ENCODE results near the gene PAF1. TPM values are rescaled to one million over a fixed set of nuclear protein-coding genes. Genes with fewer than 3 reads are reported as not detected.
A peak's percentile ranks its signal among the peaks of the same experiment; 100 is the strongest.

The PAF1 gene
- total RNA-seq, 1 donor, result 33.2 TPM

DNA sequence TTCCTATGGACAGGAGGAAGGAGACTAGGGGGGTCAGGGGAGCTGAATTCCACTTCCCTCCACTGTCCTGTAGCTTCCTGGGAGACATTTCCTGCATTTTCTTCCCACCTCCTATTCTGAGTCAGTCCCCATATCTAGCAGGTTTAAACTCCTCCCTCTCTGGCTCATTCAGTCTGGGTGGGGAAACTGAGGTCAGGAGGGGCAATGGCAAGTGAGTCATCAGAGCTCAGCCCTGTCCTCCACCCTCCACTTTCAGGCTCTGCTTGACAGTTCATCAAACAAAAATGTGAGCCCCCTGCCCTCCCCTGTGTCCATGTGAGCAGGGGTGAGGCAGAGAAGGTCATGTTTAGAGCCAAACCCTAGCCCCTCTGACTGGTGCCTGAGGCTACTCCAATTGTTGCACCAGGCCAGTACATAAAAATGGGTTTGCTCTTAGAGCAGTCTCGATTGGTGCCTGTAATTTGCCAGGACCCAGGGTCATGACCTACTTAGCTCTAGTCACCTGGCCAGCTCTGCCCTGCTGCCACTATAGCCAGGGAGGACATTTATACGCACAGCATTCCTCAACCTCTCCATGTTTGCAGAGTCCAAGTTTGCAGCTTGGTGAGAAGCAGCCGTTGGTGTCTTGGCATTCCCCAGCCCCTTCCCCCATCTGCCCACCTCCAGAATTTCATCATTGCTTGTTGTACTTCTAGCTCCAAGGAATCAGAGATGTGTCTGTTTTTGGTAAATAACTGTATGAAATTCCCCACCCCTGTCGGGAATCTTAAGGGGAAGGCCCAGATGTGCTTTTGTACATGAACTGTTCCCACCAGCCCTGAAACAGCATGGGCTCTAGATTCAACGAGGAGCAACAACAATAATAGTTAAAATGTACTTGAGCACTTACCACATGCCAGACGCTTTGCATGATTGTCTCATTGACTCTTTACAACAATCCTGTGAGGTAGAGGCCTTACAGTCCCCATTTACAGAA is 27.9 kb downstream of the PAF1 start:
- TF ChIP-seq, protein P1, sequence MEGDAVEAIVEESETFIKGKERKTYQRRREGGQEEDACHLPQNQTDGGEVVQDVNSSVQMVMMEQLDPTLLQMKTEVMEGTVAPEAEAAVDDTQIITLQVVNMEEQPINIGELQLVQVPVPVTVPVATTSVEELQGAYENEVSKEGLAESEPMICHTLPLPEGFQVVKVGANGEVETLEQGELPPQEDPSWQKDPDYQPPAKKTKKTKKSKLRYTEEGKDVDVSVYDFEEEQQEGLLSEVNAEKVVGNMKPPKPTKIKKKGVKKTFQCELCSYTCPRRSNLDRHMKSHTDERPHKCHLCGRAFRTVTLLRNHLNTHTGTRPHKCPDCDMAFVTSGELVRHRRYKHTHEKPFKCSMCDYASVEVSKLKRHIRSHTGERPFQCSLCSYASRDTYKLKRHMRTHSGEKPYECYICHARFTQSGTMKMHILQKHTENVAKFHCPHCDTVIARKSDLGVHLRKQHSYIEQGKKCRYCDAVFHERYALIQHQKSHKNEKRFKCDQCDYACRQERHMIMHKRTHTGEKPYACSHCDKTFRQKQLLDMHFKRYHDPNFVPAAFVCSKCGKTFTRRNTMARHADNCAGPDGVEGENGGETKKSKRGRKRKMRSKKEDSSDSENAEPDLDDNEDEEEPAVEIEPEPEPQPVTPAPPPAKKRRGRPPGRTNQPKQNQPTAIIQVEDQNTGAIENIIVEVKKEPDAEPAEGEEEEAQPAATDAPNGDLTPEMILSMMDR (IDR thresholded peaks at IDR 0.05; ENCODE audit: insufficient read depth, low read depth, low read length), result no peak
- no peak overlapping the region for H3K4me3 ChIP-seq (ENCODE audit: low read depth, low read length)
- DNase-seq (ENCODE audit: low read depth), result peak; percentile 67

DNA sequence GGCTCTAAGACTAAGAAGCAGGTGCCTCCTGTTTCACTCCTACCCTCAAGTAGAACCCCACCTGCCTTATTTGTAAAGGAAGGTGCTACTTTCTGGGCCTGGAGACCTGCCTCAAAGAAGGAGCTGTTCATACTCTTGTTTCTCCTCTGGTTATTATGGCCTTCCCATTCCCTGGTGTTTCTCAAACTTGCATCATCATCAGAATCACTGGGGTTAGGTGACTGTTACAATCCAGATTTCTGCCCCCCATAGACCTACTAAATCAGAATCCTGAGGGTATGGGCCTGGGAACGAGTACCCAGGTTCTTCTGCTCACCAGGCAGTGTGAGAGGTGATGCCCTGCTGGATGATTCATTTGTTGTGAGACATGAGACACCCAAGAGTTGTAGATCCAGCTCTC is 30.3 kb downstream of the PAF1 start:
- H3K4me3 ChIP-seq (ENCODE audit: low read depth, low read length), result no peak overlapping the region
- no peak for DNase-seq (ENCODE audit: low read depth)
- TF ChIP-seq, protein P1 (IDR thresholded peaks at IDR 0.05; ENCODE audit: insufficient read depth, low read depth, low read length), result no peak

GRCh38 chr19:39359026-39359425 is 31.9 kb downstream of the PAF1 start:
- DNase-seq (ENCODE audit: low read depth), result no peak
- TF ChIP-seq, protein P1 (IDR thresholded peaks at IDR 0.05; ENCODE audit: insufficient read depth, low read depth, low read length), result no peak
- no peak overlapping the region for H3K4me3 ChIP-seq (ENCODE audit: low read depth, low read length)

GRCh38 chr19:39356647-39357046 is 34.3 kb downstream of the PAF1 start:
- no peak for DNase-seq (ENCODE audit: low read depth)
- H3K4me3 ChIP-seq (ENCODE audit: low read depth, low read length), result no peak overlapping the region
- TF ChIP-seq, protein P1 (IDR thresholded peaks at IDR 0.05; ENCODE audit: insufficient read depth, low read depth, low read length), result no peak

DNA sequence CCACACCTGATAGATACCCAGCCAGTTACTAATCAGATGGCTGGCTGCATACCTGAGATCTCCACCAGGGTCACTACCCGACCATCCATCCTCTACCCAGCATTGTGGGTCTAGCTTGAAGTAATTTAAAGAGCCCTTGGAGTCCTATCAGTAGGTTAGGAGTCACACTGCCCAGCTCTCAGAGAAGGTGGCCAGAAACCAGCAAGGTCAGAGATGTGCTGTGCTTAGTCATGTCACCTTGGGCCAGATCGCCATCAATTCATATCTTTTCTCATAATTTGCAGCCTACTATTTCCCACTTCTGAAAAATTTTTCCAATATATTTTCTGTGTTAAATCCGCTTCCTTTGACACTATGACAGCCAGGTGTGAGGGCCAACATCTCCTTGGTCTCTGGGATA is 34.8 kb downstream of the PAF1 start:
- TF ChIP-seq, protein P1 (IDR thresholded peaks at IDR 0.05; ENCODE audit: insufficient read depth, low read depth, low read length), result no peak
- no peak for DNase-seq (ENCODE audit: low read depth)
- H3K4me3 ChIP-seq (ENCODE audit: low read depth, low read length), result no peak overlapping the region

- TF ChIP-seq, protein P1 (IDR thresholded peaks at IDR 0.05; ENCODE audit: insufficient read depth, low read depth, low read length), result no peak
- no peak for DNase-seq (ENCODE audit: low read depth)
- H3K4me3 ChIP-seq (ENCODE audit: low read depth, low read length), result no peak overlapping the region
Observed at GRCh38 chr19:39355253-39355652, 35.7 kb downstream of the PAF1 start.

All from fibroblast of villous mesenchyme (primary cell).